OCI-LY3 (cell line): ENCODE results near the gene TRNP1.

ENCODE experiments used
- EZH2phosphoT487 ChIP-seq: fragments of 200-600 bp; shearing (Covaris generic); IDR thresholded peaks from 2 replicates; pipeline ENCODE4 v1.6.1; 2018; ENCODE audit warnings: antibody characterized with exemption, mixed run types, low read depth
- TF ChIP-seq, protein P1 (sequence below): fragments of 200-600, 300-600 bp; sonication (generic); IDR thresholded peaks from 2 replicates; pipeline ENCODE4 v1.5.1; 2014; ENCODE audit warnings: antibody characterized with exemption, low read length, low read depth

GRCh38 chr1:26961826-26962225, 31.7 kb upstream of the TRNP1 start:
- TF ChIP-seq, protein P1, sequence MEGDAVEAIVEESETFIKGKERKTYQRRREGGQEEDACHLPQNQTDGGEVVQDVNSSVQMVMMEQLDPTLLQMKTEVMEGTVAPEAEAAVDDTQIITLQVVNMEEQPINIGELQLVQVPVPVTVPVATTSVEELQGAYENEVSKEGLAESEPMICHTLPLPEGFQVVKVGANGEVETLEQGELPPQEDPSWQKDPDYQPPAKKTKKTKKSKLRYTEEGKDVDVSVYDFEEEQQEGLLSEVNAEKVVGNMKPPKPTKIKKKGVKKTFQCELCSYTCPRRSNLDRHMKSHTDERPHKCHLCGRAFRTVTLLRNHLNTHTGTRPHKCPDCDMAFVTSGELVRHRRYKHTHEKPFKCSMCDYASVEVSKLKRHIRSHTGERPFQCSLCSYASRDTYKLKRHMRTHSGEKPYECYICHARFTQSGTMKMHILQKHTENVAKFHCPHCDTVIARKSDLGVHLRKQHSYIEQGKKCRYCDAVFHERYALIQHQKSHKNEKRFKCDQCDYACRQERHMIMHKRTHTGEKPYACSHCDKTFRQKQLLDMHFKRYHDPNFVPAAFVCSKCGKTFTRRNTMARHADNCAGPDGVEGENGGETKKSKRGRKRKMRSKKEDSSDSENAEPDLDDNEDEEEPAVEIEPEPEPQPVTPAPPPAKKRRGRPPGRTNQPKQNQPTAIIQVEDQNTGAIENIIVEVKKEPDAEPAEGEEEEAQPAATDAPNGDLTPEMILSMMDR, result no peak
- no peak for TF ChIP-seq EZH2phosphoT487
